Islet of Langerhans (tissue), 1 donor: Measurements from ENCODE around the gene ABI1.
"Not testable (repeated sequence)": the region's sequence is repeated elsewhere in the genome, so short reads cannot be mapped to it uniquely, and the experiment has no call there.

Source experiments
- FAIRE-seq: peaks from one replicate; lab custom pipeline; 2011; peaks lifted over from hg19 to GRCh38; lab: Jason Lieb, UNC

The ABI1 gene

GRCh38 chr10:26860443-26861204 lies at the start of gene ABI1:
Gene ABI1, minus strand, starts transcription at chr10:26860958. Its CDS starts 95 bp downstream, at chr10:26860863.
- FAIRE-seq = peak; percentile 55

GRCh38 chr10:26909753-26910152 lies 49.0 kb upstream of the ABI1 start:
- no peak for FAIRE-seq

- not testable (repeated sequence) for FAIRE-seq
Observed at GRCh38 chr10:26905253-26905781, 44.6 kb upstream of the ABI1 start.

GRCh38 chr10:26903431-26904217 lies 42.9 kb upstream of the ABI1 start:
- no peak for FAIRE-seq

- not testable (repeated sequence) for FAIRE-seq
Observed at GRCh38 chr10:26892306-26892923, 31.7 kb upstream of the ABI1 start.

GRCh38 chr10:26890956-26891355 lies 30.2 kb upstream of the ABI1 start:
- FAIRE-seq = peak; percentile 30

- FAIRE-seq = no peak
Observed at GRCh38 chr10:26887611-26888215, 27.0 kb upstream of the ABI1 start.

- FAIRE-seq = peak; percentile 95
Observed at GRCh38 chr10:26881600-26882331, 21.0 kb upstream of the ABI1 start.

- no peak for FAIRE-seq
Observed at GRCh38 chr10:26879744-26880143, 19.0 kb upstream of the ABI1 start.

- no peak for FAIRE-seq
Observed at GRCh38 chr10:26870766-26871165, 10.0 kb upstream of the ABI1 start.

GRCh38 chr10:26869528-26869927 lies 8.8 kb upstream of the ABI1 start:
- no peak for FAIRE-seq

GRCh38 chr10:26863351-26864076 lies 2.8 kb upstream of the ABI1 start:
- no peak for FAIRE-seq

- FAIRE-seq = no peak
Observed at GRCh38 chr10:26861205-26861998, 644 bp upstream of the ABI1 start.

GRCh38 chr10:26860102-26860442 lies 686 bp downstream of the ABI1 start:
- FAIRE-seq = no peak

- no peak for FAIRE-seq
Observed at GRCh38 chr10:26859241-26860101, 1.3 kb downstream of the ABI1 start.

- no peak for FAIRE-seq
Observed at GRCh38 chr10:26858707-26859034, 2.1 kb downstream of the ABI1 start.

- no peak for FAIRE-seq
Observed at GRCh38 chr10:26857991-26858706, 2.6 kb downstream of the ABI1 start.

- not testable (repeated sequence) for FAIRE-seq
Observed at GRCh38 chr10:26857553-26857952, 3.2 kb downstream of the ABI1 start.

GRCh38 chr10:26855186-26855585 lies 5.6 kb downstream of the ABI1 start:
- FAIRE-seq = no peak
